MM.1S (cell line): ENCODE data around the gene RPS13.

Experiments
- CTCF ChIP-seq: fragments of 300-600 bp; sonication (generic); IDR thresholded peaks from 2 replicates; pipeline ENCODE4 v1.5.1; 2016; ENCODE audit warnings: antibody characterized with exemption, low read length, mixed read lengths
- EZH2phosphoT487 ChIP-seq: fragments of 300-600 bp; sonication (generic); IDR thresholded peaks from 2 replicates; pipeline ENCODE4 v1.6.1; 2018; ENCODE audit warnings: antibody characterized with exemption, low read length

GRCh38 chr11:17067417-17067816 is 10.1 kb downstream of the RPS13 start:
- TF ChIP-seq EZH2phosphoT487 (no peak), CTCF (no peak)
